A549 (cell line): Measurements from ENCODE around the gene VPS13D. TPM values are rescaled to one million over a fixed set of nuclear protein-coding genes. Genes with fewer than 3 reads are reported as not detected.

Experiments used
- ATAC-seq, 2 experiments: fragments of 200-7000 bp in 1 of 2; fragments of >200 bp in 1 of 2; cut with Nextera tagmentation in 1 of 2; cut with Tn5 transposase in 1 of 2; 3 replicates each; pipeline versions ENCODE4 v1.8.0 to v1.9.1; 2018 to 2020; ENCODE audit warnings: mild to moderate bottlenecking in 1 of 2, moderate library complexity in 1 of 2
- CTCF ChIA-PET: fragments of 300-600 bp; sonication (Branson Sonifier 250); formaldehyde crosslinking; extraction: SDS; loops from one replicate; lab custom pipeline; 2021; ENCODE audit warnings: antibody characterized with exemption, inconsistent platforms; lab: Yijun Ruan, JAX
- POLR2A ChIA-PET: fragments of 350-600 bp; formaldehyde crosslinking; extraction: SDS; loops from one replicate; lab custom pipeline; 2021; ENCODE audit warnings: antibody characterized with exemption, inconsistent platforms; lab: Yijun Ruan, JAX
- DNase-seq, 2 experiments: peaks; one replicate each; pipeline versions ENCODE4 v3.0.0 to v3.0.0-alpha.2; 2011 to 2016; ENCODE audit warnings: low read depth in 1 of 2, low spot score in 1 of 2
- FAIRE-seq: peaks from 2 replicates; lab custom pipeline; 2011; peaks lifted over from hg19 to GRCh38; lab: Jason Lieb, UNC
- H3K27ac ChIP-seq, 2 experiments: fragments of >200 bp; sonication (Bioruptor Twin); formaldehyde crosslinking; 3 replicates each; pipeline ENCODE4 v1.5.1; 2016 to 2017
- H3K4me1 ChIP-seq: fragments of >200 bp; sonication (Bioruptor Twin); formaldehyde crosslinking; 3 replicates; pipeline ENCODE4 v1.6.1; 2016
- H3K4me2 ChIP-seq: fragments of >200 bp; sonication (Bioruptor Twin); formaldehyde crosslinking; 3 replicates; pipeline ENCODE4 v1.6.1; 2016
- H3K4me3 ChIP-seq: fragments of >200 bp; sonication (Bioruptor Twin); formaldehyde crosslinking; 3 replicates; pipeline ENCODE4 v1.5.1; 2016
- H3K9me3 ChIP-seq: fragments of >200 bp; sonication (Bioruptor Twin); formaldehyde crosslinking; 3 replicates; pipeline ENCODE4 v1.6.1; 2016
- BCL3 ChIP-seq: fragments of >200 bp; sonication (Bioruptor Twin); formaldehyde crosslinking; IDR thresholded peaks from 3 replicates; pipeline ENCODE4 v1.6.1; 2016
- BHLHE40 ChIP-seq: IDR thresholded peaks from 2 replicates; pipeline ENCODE4 v1.6.1; 2012; ENCODE audit warnings: low read depth, low read length, inconsistent platforms
- CHD2 ChIP-seq: fragments of 150-350 bp; IDR thresholded peaks from 2 replicates; pipeline ENCODE4 v1.6.1; 2014; ENCODE audit warnings: low read length; ENCODE audit not compliant: partially characterized antibody
- EP300 ChIP-seq, 2 experiments: fragments of >200 bp; sonication (Bioruptor Twin); formaldehyde crosslinking; IDR thresholded peaks; 2 replicates in 1 of 2; 3 replicates in 1 of 2; pipeline ENCODE4 v1.6.1; 2016 to 2017
- ESRRA ChIP-seq: fragments of 150-350 bp; IDR thresholded peaks from 2 replicates; pipeline ENCODE4 v1.6.1; 2014; ENCODE audit warnings: mild to moderate bottlenecking, low read length, borderline replicate concordance
- FOSL2 ChIP-seq, 2 experiments: fragments of 450-650 bp in 1 of 2; fragments of >200 bp in 1 of 2; sonication (Bioruptor Twin) in 1 of 2; formaldehyde crosslinking; IDR thresholded peaks; 2 replicates each; pipeline versions ENCODE4 v1.5.0 to v1.6.1; 2016 to 2020; ENCODE audit warnings: mild to moderate bottlenecking in 1 of 2, moderate library complexity in 1 of 2
- FOXS1 ChIP-seq: fragments of 250-450 bp; sonication (Bioruptor Pico); IDR thresholded peaks from 2 replicates; pipeline ENCODE4 v1.5.0; 2020; ENCODE audit warnings: mild to moderate bottlenecking, moderate library complexity
- HOXA7 ChIP-seq: fragments of 250-450 bp; sonication (Bioruptor Pico); IDR thresholded peaks from 2 replicates; pipeline ENCODE4 v1.5.0; 2020; ENCODE audit warnings: mild to moderate bottlenecking, moderate library complexity
- JUN ChIP-seq, 2 experiments: fragments of >200 bp; sonication (Bioruptor Twin); formaldehyde crosslinking; IDR thresholded peaks; 2 replicates in 1 of 2; 3 replicates in 1 of 2; pipeline ENCODE4 v1.6.1; 2016 to 2017
- KDM1A ChIP-seq: fragments of 200-600 bp; sonication (generic); IDR thresholded peaks from 2 replicates; pipeline ENCODE4 v1.6.1; 2016; ENCODE audit warnings: low read depth, mild to moderate bottlenecking
- MAZ ChIP-seq: fragments of 150-350 bp; IDR thresholded peaks from 2 replicates; pipeline ENCODE4 v1.6.1; 2014; ENCODE audit warnings: antibody characterized with exemption, low read depth, low read length, borderline replicate concordance
- NFE2L2 ChIP-seq: fragments of 150-350 bp; conservative IDR thresholded peaks from 2 replicates; pipeline ENCODE4 v1.6.1; 2014; ENCODE audit warnings: low read length
- NR3C1 ChIP-seq: fragments of >200 bp; sonication (Bioruptor Twin); formaldehyde crosslinking; IDR thresholded peaks from 3 replicates; pipeline ENCODE4 v1.6.1; 2017
- PHF8 ChIP-seq: fragments of 200-600 bp; sonication (generic); IDR thresholded peaks from 2 replicates; pipeline ENCODE4 v1.6.1; 2016; ENCODE audit warnings: low read depth, mild to moderate bottlenecking, antibody characterized with exemption, moderate library complexity, borderline replicate concordance
- POLR2A ChIP-seq: IDR thresholded peaks from 2 replicates; pipeline ENCODE4 v1.6.1; 2012; ENCODE audit warnings: mild to moderate bottlenecking, low read length
- RAD21 ChIP-seq, 2 experiments: fragments of >200 bp in 1 of 2; sonication (Bioruptor Twin) in 1 of 2; formaldehyde crosslinking in 1 of 2; IDR thresholded peaks in 1 of 2; conservative IDR thresholded peaks in 1 of 2; 2 replicates in 1 of 2; 3 replicates in 1 of 2; pipeline ENCODE4 v1.6.1; 2012 to 2018; ENCODE audit warnings: inconsistent platforms in 1 of 2
- RCOR1 ChIP-seq: fragments of 150-350 bp; IDR thresholded peaks from 2 replicates; pipeline ENCODE4 v1.6.1; 2014; ENCODE audit warnings: antibody characterized with exemption, low read length, low read depth
- REST ChIP-seq: fragments of 200-600 bp; sonication (generic); IDR thresholded peaks from 2 replicates; pipeline ENCODE4 v1.6.1; 2016; ENCODE audit warnings: antibody characterized with exemption, mild to moderate bottlenecking, moderate library complexity
- RFX5 ChIP-seq: fragments of 450-650 bp; IDR thresholded peaks from 2 replicates; pipeline ENCODE4 v1.7.1; 2014; ENCODE audit warnings: antibody characterized with exemption, mild to moderate bottlenecking, moderate library complexity
- TFCP2L1 ChIP-seq: fragments of 250-450 bp; sonication (Bioruptor Pico); IDR thresholded peaks from 2 replicates; pipeline ENCODE4 v1.5.0; 2021; ENCODE audit warnings: mild to moderate bottlenecking
- ZC3H11A ChIP-seq: fragments of 450-650 bp; IDR thresholded peaks from 2 replicates; pipeline ENCODE4 v1.6.1; 2014; ENCODE audit warnings: antibody characterized with exemption, mild to moderate bottlenecking
- ZFP36 ChIP-seq: fragments of 450-650 bp; IDR thresholded peaks from 2 replicates; pipeline ENCODE4 v1.6.1; 2014; ENCODE audit warnings: borderline replicate concordance; ENCODE audit not compliant: partially characterized antibody
- WGBS: methylation state at CpG from one replicate; pipeline ENCODE4 v1.1.6; 2017; ENCODE audit errors: missing lambda C conversion rate; 5-methylcytosine and 5-hydroxymethylcytosine counted together
- polyA plus RNA-seq, 4 experiments: library from polyadenylated mRNA; depleted of rRNA in 3 of 4; stranded (reverse); fragments of >200 nt; fragmentation: RNase III in 1 of 4; extraction: RNeasy Plus Mini Kit Qiagen cat#74134 plus additional on column Dnase treatment in 1 of 4; gene quantifications; 2 replicates in 3 of 4; 3 replicates in 1 of 4; pipeline ENCODE4 v1.2.3, GENCODE V29; 2011 to 2017
- TF ChIP-seq, protein P1 (sequence below): fragments of 250-450 bp; sonication (Bioruptor Pico); IDR thresholded peaks from 2 replicates; pipeline ENCODE4 v1.5.0; 2021; ENCODE audit warnings: mild to moderate bottlenecking, moderate library complexity, borderline replicate concordance
- TF ChIP-seq, protein P2 (sequence below): fragments of >200 bp; sonication (Bioruptor Twin); formaldehyde crosslinking; IDR thresholded peaks from 2 replicates; pipeline ENCODE4 v1.6.1; 2016
- TF ChIP-seq, protein P3 (sequence below): IDR thresholded peaks from 2 replicates; pipeline ENCODE4 v1.6.1; 2012

VPS13D gene
- polyA plus RNA-seq, 2 of the 4 experiments (the other 2 are of a cell fraction), result 5.4 to 15.9 TPM

- TF ChIP-seq REST (no peak), KDM1A (no peak), HOXA7 (CRISPR knock-in tag) (no peak), PHF8 (no peak), BHLHE40 (no peak), POLR2A (no peak), RFX5 (no peak), ESRRA (no peak), FOSL2 (IDR thresholded peaks at IDR 0.05) (no peak), FOSL2 (CRISPR knock-in tag; IDR thresholded peaks at IDR 0.05) (no peak), ZC3H11A (no peak), MAZ (no peak), BCL3 (no peak), JUN (IDR thresholded peaks at IDR 0.05) (no peak)
- TF ChIP-seq, all 56 proteins: peak for 0
Measured at GRCh38 chr1:12372761-12373160, 142.9 kb downstream of the VPS13D start (continued).

DNA sequence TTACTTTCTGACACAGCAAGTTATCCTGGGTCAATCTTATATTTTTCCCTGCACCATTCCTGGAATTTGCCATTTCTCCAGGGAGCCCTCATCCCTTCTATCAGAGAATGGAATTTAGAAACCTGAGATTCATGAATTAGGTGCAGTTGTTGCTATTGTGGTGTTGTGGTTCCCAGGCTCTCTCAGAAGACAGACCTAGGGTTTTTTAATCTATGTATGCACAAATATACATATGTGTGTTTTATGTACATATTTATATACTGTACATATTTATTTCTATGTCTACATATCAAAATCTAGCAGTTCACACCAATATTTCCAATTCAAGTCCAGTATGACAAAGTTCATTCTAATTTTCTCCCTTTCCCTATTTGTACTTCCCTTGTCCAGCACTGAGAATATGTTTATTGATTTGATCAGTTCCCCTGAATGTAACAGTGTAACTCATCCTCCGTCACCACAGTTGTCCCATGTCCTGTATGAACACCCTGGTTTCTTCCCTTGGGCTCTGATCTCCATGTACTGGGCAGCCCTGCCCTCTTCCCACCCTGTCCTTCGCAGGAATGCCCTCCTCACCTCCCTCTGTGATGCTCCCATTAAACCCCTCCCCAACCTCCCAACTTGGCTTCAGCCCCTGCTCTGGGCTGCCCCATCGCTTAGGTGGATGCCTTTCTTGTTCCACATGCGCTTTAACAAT is 145.5 kb downstream of the VPS13D start:
- no peak for DNase-seq
- H3K27ac ChIP-seq, result no peak overlapping the region
- FAIRE-seq, result no peak
- H3K4me3 ChIP-seq, result no peak overlapping the region
- TF ChIP-seq CHD2 (no peak), ESRRA (no peak), REST (no peak), ZFP36 (no peak), NR3C1 (no peak), RCOR1 (no peak), EP300 (IDR thresholded peaks at IDR 0.05) (no peak), RAD21 (conservative IDR thresholded peaks at IDR 0.05 in 1 of 2, IDR thresholded peaks at IDR 0.05 in 1 of 2) (no peak), TFCP2L1 (CRISPR knock-in tag) (no peak), NFE2L2 (no peak), RFX5 (no peak), FOXS1 (CRISPR knock-in tag) (no peak), POLR2A (no peak), ZC3H11A (no peak)
- TF ChIP-seq, protein P1, sequence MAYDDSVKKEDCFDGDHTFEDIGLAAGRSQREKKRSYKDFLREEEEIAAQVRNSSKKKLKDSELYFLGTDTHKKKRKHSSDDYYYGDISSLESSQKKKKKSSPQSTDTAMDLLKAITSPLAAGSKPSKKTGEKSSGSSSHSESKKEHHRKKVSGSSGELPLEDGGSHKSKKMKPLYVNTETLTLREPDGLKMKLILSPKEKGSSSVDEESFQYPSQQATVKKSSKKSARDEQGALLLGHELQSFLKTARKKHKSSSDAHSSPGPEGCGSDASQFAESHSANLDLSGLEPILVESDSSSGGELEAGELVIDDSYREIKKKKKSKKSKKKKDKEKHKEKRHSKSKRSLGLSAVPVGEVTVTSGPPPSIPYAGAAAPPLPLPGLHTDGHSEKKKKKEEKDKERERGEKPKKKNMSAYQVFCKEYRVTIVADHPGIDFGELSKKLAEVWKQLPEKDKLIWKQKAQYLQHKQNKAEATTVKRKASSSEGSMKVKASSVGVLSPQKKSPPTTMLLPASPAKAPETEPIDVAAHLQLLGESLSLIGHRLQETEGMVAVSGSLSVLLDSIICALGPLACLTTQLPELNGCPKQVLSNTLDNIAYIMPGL, result no peak
- TF ChIP-seq, protein P2, sequence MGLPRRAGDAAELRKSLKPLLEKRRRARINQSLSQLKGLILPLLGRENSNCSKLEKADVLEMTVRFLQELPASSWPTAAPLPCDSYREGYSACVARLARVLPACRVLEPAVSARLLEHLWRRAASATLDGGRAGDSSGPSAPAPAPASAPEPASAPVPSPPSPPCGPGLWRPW, result no peak
- TF ChIP-seq, protein P3, sequence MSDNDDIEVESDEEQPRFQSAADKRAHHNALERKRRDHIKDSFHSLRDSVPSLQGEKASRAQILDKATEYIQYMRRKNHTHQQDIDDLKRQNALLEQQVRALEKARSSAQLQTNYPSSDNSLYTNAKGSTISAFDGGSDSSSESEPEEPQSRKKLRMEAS, result no peak
- no peaks in the 10 kb centered on the region for H3K9me3 ChIP-seq
- WGBS, result 98% methylated on average over 4 of the region's 4 CpGs
- no peak for ATAC-seq
- CTCF ChIA-PET, result no interaction called here
- peaks cover 5% of the 10 kb centered on the region for H3K4me1 ChIP-seq
- no peak overlapping the region for H3K4me2 ChIP-seq
- POLR2A ChIA-PET, result interaction anchor here (1.2 kb wide), 1 partner anchor 243 kb away, joined by 3 read pairs; no protein-coding TSS in a partner anchor
